Endothelial cell of umbilical vein (primary cell): ENCODE data around the gene RASGRF2. TPM values are rescaled to one million over a fixed set of nuclear protein-coding genes. Genes with fewer than 3 reads are reported as not detected.

Experiments
- BruUV-seq: library from RNA; stranded (reverse); fragments of 400-500 nt; replicated peaks from 2 replicates; lab custom pipeline; 2021; lab: Mats Ljungman, UMichigan
- CTCF ChIA-PET: fragments of 300-600, 350-600 bp; sonication (Branson Sonifier 250); formaldehyde crosslinking; loops from one replicate; lab custom pipeline; 2021; ENCODE audit warnings: antibody characterized with exemption, inconsistent platforms; lab: Charles Lee
- POLR2A ChIA-PET: fragments of 300-600, 350-600 bp; sonication (Branson Sonifier 250); formaldehyde crosslinking; loops from one replicate; lab custom pipeline; 2021; ENCODE audit warnings: antibody characterized with exemption, inconsistent platforms; lab: Charles Lee
- DNase-seq: peaks from one replicate; pipeline ENCODE4 v3.0.0-alpha.2; 2011; ENCODE audit warnings: low read depth, low spot score
- FAIRE-seq: peaks from 2 replicates; lab custom pipeline; 2011; peaks lifted over from hg19 to GRCh38; lab: Jason Lieb, UNC
- H2AFZ ChIP-seq: 2 replicates; pipeline ENCODE4 v1.6.0; 2012; ENCODE audit warnings: low read depth, low read length, control low read depth, inconsistent platforms
- H3K27ac ChIP-seq: 2 replicates; pipeline ENCODE4 v1.5.1; 2011; ENCODE audit warnings: low read depth, mild to moderate bottlenecking, control low read depth, low read length, moderate library complexity; ENCODE audit not compliant: insufficient read depth
- H3K27me3 ChIP-seq, 2 experiments: 2 replicates each; pipeline versions ENCODE4 v1.6.0 to v1.6.1; 2011; ENCODE audit warnings: low read length in 2 of 2, mixed read lengths in 1 of 2; ENCODE audit not compliant: control insufficient read depth in 2 of 2, insufficient read depth in 2 of 2
- H3K36me3 ChIP-seq, 2 experiments: 2 replicates in 1 of 2; 3 replicates in 1 of 2; pipeline ENCODE4 v1.5.1; 2011; ENCODE audit warnings: low read length in 2 of 2, mild to moderate bottlenecking in 1 of 2, moderate library complexity in 1 of 2; ENCODE audit not compliant: control insufficient read depth in 2 of 2, insufficient read depth in 2 of 2; ENCODE audit errors: extremely low read depth in 1 of 2
- H3K4me1 ChIP-seq: 3 replicates; pipeline ENCODE4 v1.5.1; 2011; ENCODE audit warnings: mild to moderate bottlenecking, low read length; ENCODE audit not compliant: control insufficient read depth, insufficient read depth; ENCODE audit errors: extremely low read depth
- H3K4me2 ChIP-seq: 2 replicates; pipeline ENCODE4 v1.6.1; 2011; ENCODE audit warnings: low read length, control low read depth, mixed read lengths; ENCODE audit not compliant: insufficient read depth
- H3K4me3 ChIP-seq, 3 experiments: fragments of 200-600 bp in 1 of 3; sonication (generic), shearing (Covaris generic) in 1 of 3; replicated peaks in 1 of 3; 2 replicates each; pipeline ENCODE4 v1.5.1; 2011 to 2016; ENCODE audit warnings: control low read depth in 3 of 3, low read length in 3 of 3, mild to moderate bottlenecking in 2 of 3, inconsistent platforms in 1 of 3, low read depth in 1 of 3, moderate library complexity in 1 of 3; ENCODE audit not compliant: insufficient read depth in 1 of 3
- H3K79me2 ChIP-seq: 2 replicates; pipeline ENCODE4 v1.6.0; 2012; ENCODE audit warnings: low read length, inconsistent platforms; ENCODE audit not compliant: control insufficient read depth, insufficient read depth
- H3K9ac ChIP-seq: replicated peaks from 2 replicates; pipeline ENCODE3; 2011; ENCODE audit warnings: low read length, control low read depth; ENCODE audit not compliant: insufficient read depth; ENCODE audit errors: extremely low read depth
- H3K9me1 ChIP-seq: replicated peaks from 3 replicates; pipeline ENCODE4 v1.6.0; 2011; ENCODE audit warnings: mild to moderate bottlenecking, low read length; ENCODE audit not compliant: control insufficient read depth, insufficient read depth; ENCODE audit errors: extremely low read depth
- H3K9me3 ChIP-seq: replicated peaks from 2 replicates; pipeline ENCODE4 v1.5.1; 2012; ENCODE audit warnings: low read length, inconsistent platforms; ENCODE audit not compliant: control insufficient read depth, insufficient read depth
- H4K20me1 ChIP-seq: replicated peaks from 2 replicates; pipeline ENCODE3; 2011; ENCODE audit warnings: mild to moderate bottlenecking, low read length; ENCODE audit not compliant: control insufficient read depth, insufficient read depth; ENCODE audit errors: extremely low read depth
- JUN ChIP-seq: IDR thresholded peaks from 2 replicates; pipeline ENCODE4 v1.6.1; 2011; ENCODE audit warnings: borderline replicate concordance, low read depth; ENCODE audit not compliant: insufficient read length, insufficient read depth
- MYC ChIP-seq: IDR thresholded peaks from one replicate; pipeline ENCODE4 v1.6.1; 2011; ENCODE audit warnings: mild to moderate bottlenecking, low read depth, low read length
- POLR2AphosphoS5 ChIP-seq: IDR thresholded peaks from 2 replicates; pipeline ENCODE4 v1.6.1; 2012; ENCODE audit warnings: low read depth, mild to moderate bottlenecking, control low read depth, low read length, moderate library complexity; ENCODE audit not compliant: insufficient read depth
- dilution Hi-C: fragments of 300-500 bp; cut with MboI; formaldehyde crosslinking; loops from one replicate; pipeline ENCODE4 v1.15.0; 2019; ENCODE audit warnings: low sequenced_read_pairs; ENCODE audit not compliant: extremely low pct_ligation_motif_present
- intact Hi-C: fragments of 100-400 bp; cut with micrococcal nuclease; formaldehyde crosslinking; loops from one replicate; pipeline ENCODE4 v1.10.0; 2022
- polyA plus RNA-seq, 4 experiments: library from polyadenylated mRNA; depleted of rRNA in 3 of 4; stranded (reverse) in 3 of 4; unstranded in 1 of 4; fragments of >200 nt; gene quantifications; 2 replicates each; pipeline versions ENCODE4 v1.2.1 to v1.2.3, GENCODE V29; 2011 to 2012; ENCODE audit warnings: missing spikeins in 1 of 4
- total RNA-seq: library from RNA; stranded (reverse); gene quantifications from 2 replicates; pipeline ENCODE4 v1.2.3, GENCODE V29; 2021
- TF ChIP-seq, protein P1 (sequence below), 2 donors: IDR thresholded peaks; 1 replicate in 1 of 2; 2 replicates in 1 of 2; pipeline ENCODE4 v1.5.1; 2011; ENCODE audit warnings: low read length in 2 of 2, mild to moderate bottlenecking in 2 of 2, moderate library complexity in 2 of 2, control low read depth in 1 of 2, inconsistent platforms in 1 of 2, low read depth in 1 of 2; ENCODE audit not compliant: insufficient read depth in 1 of 2; ENCODE audit errors: extremely low read depth in 1 of 2

RASGRF2 gene
- total and polyA plus RNA-seq, 2 donors (not counting 3 experiments of a cell fraction or from before 2014, with no cell fraction given) = 0.41 to 4.0 TPM

DNA sequence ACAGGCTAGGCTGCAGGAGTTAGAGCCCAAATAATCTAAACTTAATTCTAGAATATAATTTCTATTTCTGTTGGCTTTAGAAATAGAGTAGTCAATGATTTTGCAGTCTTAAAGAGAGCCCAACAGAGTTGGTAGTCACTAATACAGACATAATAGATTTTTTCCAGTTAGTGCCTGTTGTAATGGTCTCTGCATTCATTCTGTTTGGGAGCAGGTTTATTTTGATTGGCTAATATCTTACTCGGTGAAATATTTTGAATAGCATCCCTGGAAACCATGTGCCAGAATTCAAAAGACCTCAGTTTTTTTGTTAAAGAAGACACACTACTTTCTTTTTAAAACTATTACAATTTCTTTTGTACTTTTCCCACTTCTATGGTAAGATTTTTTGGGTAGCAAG, 107.2 kb downstream of the RASGRF2 start:
- Histone ChIP-seq H3K4me3 (no peak overlapping the region), H3K27me3 (no peaks in the 10 kb centered on the region), H3K9ac (no peak overlapping the region), H3K4me2 (no peak overlapping the region), H3K9me1 (no peaks in the 10 kb centered on the region), H3K27ac (no peak overlapping the region), H2AFZ (no peak overlapping the region), H3K79me2 (no peaks in the 10 kb centered on the region), H3K9me3 (no peaks in the 10 kb centered on the region), H3K36me3 (no peaks in the 10 kb centered on the region), H4K20me1 (no peaks in the 10 kb centered on the region), H3K4me1 (peaks cover 8% of the 10 kb centered on the region)
- intact Hi-C loops = no loop called here
- dilution Hi-C loops = no loop called here
- POLR2A ChIA-PET = no interaction called here
- no peak for DNase-seq
- TF ChIP-seq MYC = no peak
- CTCF ChIA-PET = interaction anchor here (0.8 kb wide), 1 partner anchor 16 kb away, joined by 3 read pairs; no protein-coding TSS in a partner anchor
- no TSS peak for BruUV-seq
- FAIRE-seq = no peak

DNA sequence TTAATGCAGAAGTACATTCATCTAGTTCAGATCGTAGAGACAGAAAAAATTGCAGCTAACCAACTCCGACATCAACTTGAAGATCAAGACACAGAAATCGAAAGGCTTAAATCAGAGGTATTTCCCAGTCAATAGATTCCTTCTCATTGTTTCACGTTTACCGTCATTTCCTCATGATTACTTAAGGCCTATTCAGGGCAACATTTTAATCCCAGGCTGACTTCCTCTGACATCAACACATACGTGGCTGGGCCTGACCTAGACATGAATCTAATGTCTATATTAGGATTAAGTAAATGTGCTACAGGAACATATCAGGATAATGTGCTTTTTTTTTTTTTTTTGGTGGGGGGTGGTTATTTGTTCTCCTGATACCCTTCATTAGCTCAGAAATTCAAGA, 107.9 kb downstream of the RASGRF2 start:
- BruUV-seq = no TSS peak
- peaks cover 8% of the 10 kb centered on the region for H3K4me1 ChIP-seq
- peak overlapping the region; percentile 12 for H3K4me2 ChIP-seq
- ChIA-PET CTCF (interaction anchor here (0.8 kb wide), 1 partner anchor 15 kb away, joined by 3 read pairs; no protein-coding TSS in a partner anchor), POLR2A (no interaction called here)
- peak overlapping the region; percentile 54 for H3K27ac ChIP-seq
- peak overlapping the region; percentile 36 for H2AFZ ChIP-seq
- H4K20me1 ChIP-seq = no peaks in the 10 kb centered on the region
- H3K9me1 ChIP-seq = no peaks in the 10 kb centered on the region
- TF ChIP-seq POLR2AphosphoS5 = no peak
- peak; percentile 74 for TF ChIP-seq JUN
- TF ChIP-seq, protein P1, sequence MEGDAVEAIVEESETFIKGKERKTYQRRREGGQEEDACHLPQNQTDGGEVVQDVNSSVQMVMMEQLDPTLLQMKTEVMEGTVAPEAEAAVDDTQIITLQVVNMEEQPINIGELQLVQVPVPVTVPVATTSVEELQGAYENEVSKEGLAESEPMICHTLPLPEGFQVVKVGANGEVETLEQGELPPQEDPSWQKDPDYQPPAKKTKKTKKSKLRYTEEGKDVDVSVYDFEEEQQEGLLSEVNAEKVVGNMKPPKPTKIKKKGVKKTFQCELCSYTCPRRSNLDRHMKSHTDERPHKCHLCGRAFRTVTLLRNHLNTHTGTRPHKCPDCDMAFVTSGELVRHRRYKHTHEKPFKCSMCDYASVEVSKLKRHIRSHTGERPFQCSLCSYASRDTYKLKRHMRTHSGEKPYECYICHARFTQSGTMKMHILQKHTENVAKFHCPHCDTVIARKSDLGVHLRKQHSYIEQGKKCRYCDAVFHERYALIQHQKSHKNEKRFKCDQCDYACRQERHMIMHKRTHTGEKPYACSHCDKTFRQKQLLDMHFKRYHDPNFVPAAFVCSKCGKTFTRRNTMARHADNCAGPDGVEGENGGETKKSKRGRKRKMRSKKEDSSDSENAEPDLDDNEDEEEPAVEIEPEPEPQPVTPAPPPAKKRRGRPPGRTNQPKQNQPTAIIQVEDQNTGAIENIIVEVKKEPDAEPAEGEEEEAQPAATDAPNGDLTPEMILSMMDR (IDR thresholded peaks at IDR 0.05; ENCODE audit: extremely low read depth in 1 of 2, insufficient read depth in 1 of 2, low read depth in 1 of 2, low read length in 2 of 2) = no peak
- no peak for TF ChIP-seq MYC
- no peaks in the 10 kb centered on the region for H3K36me3 ChIP-seq
- DNase-seq (peak; percentile 59), FAIRE-seq (peak; percentile 66)
- H3K9me3 ChIP-seq = no peaks in the 10 kb centered on the region
- no peak overlapping the region for H3K4me3 ChIP-seq
- H3K79me2 ChIP-seq = no peaks in the 10 kb centered on the region
- H3K27me3 ChIP-seq = no peaks in the 10 kb centered on the region
- H3K9ac ChIP-seq = no peak overlapping the region
- dilution Hi-C loops = no loop called here
- intact Hi-C loops = loop anchor here (1.0 kb wide), 2 partner anchors 101 to 108 kb away; partner anchors contain the start of gene RASGRF2
